Forelimb muscle (tissue), 1 donor: ENCODE data around the gene PKNOX1. TPM values are rescaled to one million over a fixed set of nuclear protein-coding genes. Genes with fewer than 3 reads are reported as not detected.
"Not testable (repeated sequence)": the region's sequence is repeated elsewhere in the genome, so short reads cannot be mapped to it uniquely, and the experiment has no call there.

Experiments
- DNase-seq: peaks from one replicate; pipeline ENCODE4 v3.0.0-alpha.2; 2013; ENCODE audit warnings: low read depth
- polyA plus RNA-seq: library from polyadenylated mRNA; unstranded; fragments of 120-200 nt; gene quantifications from one replicate; pipeline ENCODE4 v1.2.1, GENCODE V29; 2013; ENCODE audit not compliant: insufficient read length

The PKNOX1 gene
- polyA plus RNA-seq, 1 donor, result 15.6 TPM

- no peak for DNase-seq
Observed at GRCh38 chr21:42983869-42984268, 9.5 kb downstream of the PKNOX1 start.

- no peak for DNase-seq
Observed at GRCh38 chr21:42986125-42986783, 11.9 kb downstream of the PKNOX1 start.

GRCh38 chr21:42988236-42988965, 14.0 kb downstream of the PKNOX1 start:
- no peak for DNase-seq

DNA sequence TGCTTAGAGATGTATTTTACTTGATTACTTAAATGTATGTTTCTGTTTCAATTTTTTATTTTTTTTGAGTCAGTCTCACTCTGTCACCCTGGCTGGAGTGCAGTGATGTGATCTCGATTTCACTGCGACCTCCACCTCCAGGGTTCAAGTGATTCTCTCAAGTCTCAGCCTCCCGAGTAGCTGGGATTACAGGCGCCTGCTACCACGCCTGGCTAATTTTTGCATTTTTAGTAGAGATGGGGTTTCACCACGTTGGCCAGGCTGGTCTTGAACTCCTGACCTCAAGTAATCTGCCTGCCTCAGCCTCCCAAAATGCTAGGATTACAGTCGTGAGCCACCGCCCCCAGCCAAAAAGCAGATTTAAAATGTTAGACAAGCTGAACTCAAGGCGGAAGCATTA, 15.0 kb downstream of the PKNOX1 start:
- DNase-seq, result not testable (repeated sequence)

DNA sequence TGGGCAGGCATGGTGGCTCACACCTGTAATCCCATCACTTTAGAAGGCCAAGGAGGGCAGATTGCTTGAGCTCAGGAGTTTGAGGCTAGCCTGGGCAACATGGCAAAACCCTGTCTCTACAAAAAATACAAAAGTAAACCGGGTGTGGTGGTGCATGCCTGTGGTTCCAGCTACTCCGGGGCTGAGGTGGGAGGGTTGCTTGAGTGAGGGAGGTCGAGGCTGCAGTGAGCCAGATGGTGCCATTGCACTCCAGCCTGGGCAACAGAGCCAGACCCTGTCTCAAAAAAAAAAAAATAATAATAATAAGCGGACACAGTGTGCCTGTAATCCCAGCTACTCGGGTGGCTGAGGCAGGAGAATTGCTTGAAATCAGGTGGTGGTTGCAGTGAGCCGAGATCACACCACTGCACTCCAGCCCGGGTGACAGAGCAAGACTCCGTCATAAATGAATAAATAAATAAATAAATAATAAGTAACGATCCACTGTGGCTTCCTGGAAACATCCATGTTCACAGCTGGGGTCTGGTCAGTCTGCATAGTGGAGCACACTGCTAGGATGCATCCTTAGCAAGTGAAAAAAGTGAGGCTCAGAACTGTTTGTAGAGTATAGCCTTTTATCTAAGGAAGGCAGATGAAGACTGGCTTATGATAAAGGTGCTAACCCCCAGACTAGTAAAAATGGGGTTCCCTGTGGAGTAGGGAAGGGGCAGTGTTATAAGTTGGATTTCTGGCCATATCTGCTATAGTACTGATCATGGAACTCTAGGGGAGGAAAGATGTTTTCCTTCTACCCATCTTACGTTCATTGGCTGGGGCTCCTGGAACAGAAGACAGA, 15.7 kb downstream of the PKNOX1 start:
- DNase-seq, result no peak

DNA sequence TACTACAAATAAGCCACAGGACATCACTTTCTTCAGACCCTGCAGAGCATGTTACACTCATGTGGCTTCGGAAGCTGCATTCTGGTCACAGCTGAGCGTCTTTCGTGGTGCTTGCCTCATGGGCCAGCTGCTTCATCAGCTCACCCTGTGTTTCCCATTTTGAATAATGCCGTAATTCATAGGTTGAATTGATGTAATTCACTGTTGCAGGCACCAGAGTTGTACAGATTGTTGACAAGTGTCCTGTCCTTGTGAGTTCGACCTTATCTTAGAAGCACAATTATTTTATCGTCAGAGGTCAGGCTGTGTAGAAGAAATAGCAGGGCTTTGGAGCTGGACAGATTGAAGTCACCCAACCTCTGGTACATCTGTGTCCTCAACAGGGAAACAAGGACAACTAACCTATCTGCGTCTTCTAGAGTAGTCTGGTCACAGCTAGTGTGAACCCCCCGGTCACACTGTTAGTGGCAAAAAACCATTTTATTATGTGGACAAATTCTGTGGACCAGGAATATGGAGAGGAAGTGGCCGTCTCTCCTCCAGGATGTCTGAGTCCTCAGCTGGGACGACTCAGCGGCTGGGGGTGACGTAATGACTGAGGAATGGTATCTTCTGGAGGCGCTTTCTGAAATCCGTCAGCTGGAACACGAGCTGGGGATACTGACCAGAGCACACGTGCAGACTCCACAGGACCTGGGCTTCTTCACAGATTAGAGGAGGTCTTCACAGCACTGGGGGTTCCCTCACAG, 17.8 kb downstream of the PKNOX1 start:
- no peak for DNase-seq

DNA sequence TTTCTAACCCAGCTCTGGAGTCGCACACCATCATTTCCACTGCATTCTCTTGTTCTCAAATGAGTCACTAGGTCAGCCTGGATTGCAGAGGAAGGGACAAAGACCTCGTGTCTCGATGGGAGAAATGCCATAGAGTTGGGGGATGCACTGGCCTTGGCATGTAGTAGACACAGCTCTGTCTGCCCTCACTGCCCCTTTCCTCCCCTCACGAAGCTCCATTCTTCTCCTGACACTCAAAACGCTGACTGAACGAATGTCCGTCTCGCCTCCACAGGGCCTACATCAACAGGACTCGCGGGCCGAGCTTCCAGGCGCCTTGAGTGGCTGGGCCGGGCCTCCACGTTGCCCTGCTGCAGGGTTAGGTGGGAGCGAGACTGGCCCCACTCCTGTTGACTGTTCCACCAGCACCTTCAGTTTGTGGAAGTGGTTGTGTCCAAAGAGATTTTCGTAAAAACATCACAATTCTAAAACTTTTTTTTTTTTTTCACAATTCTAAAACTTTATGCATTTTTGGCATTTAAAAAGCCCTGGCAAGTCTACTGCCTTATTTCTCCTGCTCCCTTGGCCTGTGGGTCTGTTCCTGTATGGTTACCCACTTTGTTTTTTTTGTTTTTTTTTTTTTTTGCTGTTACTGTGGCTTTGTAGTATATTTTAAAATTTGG, 18.8 kb downstream of the PKNOX1 start:
- DNase-seq, result no peak

DNA sequence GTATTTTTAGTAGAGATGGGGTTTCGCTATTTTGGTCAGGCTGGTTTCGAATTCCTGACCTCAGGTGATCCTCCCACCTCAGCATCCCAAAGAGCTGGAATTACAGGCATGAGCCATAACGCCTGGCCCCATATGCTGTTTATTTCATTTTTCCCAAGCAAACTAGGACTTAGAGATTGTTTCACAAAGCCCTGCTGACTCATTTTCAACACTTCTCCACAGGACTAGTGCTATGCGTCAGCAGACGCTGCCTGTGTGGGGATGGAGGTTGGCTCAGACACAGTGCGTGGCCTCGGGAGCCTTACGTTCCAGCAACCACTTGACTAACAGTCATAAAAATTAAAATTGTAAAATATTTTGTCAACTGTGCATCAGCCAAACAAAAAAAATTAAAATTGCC, 22.7 kb downstream of the PKNOX1 start:
- DNase-seq, result no peak

- DNase-seq, result not testable (repeated sequence)
Observed at GRCh38 chr21:42997983-42998382, 23.6 kb downstream of the PKNOX1 start.

GRCh38 chr21:42999152-42999551, 24.8 kb downstream of the PKNOX1 start:
- DNase-seq, result not testable (repeated sequence)

GRCh38 chr21:43000041-43000440, 25.7 kb downstream of the PKNOX1 start:
- DNase-seq, result not testable (repeated sequence)

GRCh38 chr21:43001316-43001715, 27.0 kb downstream of the PKNOX1 start:
- DNase-seq, result no peak

DNA sequence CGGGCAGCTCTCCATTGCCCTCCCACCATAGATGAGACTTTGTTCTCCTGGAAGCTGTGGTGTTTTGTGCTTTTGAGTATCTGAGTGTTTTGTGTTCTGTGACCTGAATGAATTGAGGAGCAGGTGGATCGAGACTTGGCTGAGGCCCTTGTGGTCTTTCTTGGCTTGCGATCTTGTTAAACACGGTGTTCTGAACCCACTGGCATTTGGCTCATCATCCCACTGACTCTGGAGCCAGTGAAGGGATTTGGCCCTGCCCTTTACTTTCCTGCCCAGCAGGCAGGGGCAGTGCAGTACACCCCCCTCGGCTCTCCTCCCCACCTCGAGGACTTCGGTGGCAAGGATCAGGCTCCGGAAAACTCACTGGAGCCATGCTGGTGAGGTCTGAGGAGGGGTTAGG, 30.6 kb downstream of the PKNOX1 start:
- no peak for DNase-seq

GRCh38 chr21:43005635-43006034, 31.3 kb downstream of the PKNOX1 start:
- DNase-seq, result no peak

- DNase-seq, result not testable (repeated sequence)
Observed at GRCh38 chr21:43006051-43006873, 31.9 kb downstream of the PKNOX1 start.

DNA sequence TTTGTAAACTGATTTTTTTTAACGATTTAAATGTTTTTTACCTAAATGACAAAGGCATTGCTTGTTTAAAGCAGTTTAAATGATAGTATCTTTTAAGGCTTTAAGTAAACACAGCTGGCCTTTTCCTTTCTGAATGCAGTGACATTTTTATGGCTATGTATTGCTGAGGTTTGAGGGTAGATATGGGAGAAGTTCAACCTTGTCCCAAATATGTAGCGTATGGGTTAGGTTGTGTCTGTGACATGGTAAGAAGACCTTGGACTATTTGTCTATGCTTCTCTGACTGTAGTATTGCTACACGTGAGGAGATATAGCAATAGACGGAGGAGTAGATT, 32.5 kb downstream of the PKNOX1 start:
- no peak for DNase-seq

DNA sequence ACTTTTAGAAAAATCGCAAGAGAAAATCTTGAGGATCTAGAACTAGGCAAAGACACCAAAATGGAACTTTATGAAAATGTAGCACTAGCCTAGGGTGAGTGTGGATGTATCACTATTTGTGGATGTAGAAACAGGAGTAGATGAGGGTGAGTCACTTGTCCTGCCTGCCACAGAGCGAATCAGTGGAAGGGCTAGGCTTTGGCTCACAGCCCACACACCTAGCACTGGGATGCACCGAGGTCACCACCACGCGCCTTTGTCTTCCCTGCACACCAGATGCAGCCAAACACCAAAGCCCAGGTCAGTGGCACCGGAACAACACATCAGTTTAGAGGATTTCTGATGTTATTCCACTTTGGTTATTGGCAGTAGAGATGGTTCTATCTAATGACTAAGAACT, 38.2 kb downstream of the PKNOX1 start:
- no peak for DNase-seq

DNA sequence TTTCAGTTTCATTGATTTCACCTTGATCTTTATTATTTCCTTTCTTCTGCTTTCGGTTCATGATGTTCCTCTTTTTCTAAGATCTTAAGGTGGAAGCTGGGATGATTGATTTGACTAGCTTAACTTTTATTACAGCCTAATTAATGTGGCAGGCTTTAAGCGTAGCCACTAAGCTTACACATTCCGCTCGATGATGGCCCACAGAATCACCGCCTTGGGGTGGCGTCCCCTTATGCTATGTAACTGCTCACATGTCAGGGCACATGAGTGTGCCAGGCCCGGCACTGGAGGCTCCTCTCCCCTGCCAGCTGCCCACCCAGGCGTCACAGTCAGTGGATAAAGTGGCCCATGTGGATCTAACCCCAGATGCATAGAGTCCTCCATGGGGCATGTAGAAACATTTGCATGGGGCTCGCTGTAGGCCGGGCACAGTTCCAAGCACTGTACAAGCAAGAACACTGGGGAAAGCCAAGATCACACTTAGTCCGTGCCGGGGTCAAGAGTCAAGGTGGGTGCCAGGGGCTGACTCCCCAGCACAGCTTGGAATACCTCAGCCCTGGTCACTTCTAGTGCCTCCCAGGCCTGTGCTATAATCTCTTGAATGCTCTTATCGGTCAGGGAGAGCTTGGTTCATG, 41.7 kb downstream of the PKNOX1 start:
- DNase-seq, result no peak

- no peak for DNase-seq
Observed at GRCh38 chr21:43016728-43017127, 42.4 kb downstream of the PKNOX1 start.

DNA sequence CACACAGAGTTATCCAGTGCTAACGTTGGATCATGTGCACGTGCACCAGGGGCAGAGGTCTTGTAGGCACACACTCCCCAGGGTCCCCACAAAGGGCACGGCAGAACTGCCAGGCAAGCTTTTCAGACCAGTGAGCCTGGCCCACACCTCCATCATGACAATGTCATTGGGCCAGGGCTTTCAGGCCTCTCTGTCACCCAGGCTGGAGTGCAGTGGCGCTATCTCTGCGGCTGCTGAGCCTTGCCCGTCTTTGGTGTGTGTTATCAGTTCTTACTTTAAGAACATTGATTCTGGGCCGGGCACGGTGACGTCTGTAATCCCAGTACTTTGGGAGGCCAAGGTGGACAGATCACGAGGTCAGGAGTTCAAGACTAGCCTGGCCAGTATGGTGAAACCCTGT, 44.2 kb downstream of the PKNOX1 start:
- no peak for DNase-seq
